ENCODE measurements around the gene WIPF2. TPM values are rescaled to one million over a fixed set of nuclear protein-coding genes. Genes with fewer than 3 reads are reported as not detected.

WIPF2 gene
- total RNA-seq, 4 donors from 2014 or later: 9.8 to 13.8 (median 11.2) TPM

DNA sequence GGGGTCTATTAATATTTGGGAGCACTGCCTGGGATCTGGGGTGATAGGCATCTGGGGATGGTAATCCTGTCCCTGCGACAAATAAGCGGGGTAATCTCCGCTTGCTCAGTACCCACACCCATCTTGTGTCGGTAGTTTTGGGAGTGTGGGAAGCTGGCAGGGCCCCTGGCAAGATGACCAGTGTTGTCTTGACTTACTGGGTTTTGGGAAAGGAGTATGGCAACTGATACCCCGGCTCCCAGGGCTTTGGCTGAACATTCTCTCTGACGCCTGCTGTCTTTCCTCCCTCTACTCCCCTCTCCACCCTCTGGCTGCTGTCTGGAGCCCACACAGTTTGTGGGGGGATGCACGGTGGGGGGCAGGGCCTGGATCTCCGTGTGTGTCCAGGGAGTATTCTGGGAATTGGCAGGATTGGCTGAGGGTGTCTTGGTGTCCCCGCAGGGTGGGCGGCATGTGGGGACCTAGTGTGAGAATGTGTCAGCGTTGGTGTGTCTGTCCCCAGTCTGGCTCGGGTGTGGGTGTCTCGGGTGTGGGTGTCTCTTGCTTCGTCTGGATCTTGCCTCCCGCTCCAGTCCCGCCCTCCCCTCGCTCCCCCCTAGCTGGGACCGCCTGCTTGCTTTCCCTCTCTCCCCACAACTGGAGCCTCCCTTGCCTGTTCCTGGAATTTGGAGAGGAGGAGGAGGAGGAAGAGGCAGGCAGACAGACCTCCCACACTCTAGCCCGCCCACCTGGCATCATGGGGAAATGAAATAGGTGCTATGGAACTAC is 101.8 kb downstream of the WIPF2 start:
- H3K4me3 ChIP-seq: peak overlapping the region in 3 of 4 donors; percentile 89 to 96 (median 92)
- intact Hi-C loops (cut with DNase I): no loop called here
- no peaks in the 10 kb centered on the region for H3K27me3 ChIP-seq
- WGBS, 2 donors: 10% methylated on average over 5 of the region's 19 CpGs; no CpG with 5 or more reads in 1 of the 2 donors
- peak overlapping the region; percentile 63 to 97 (median 92) for H3K27ac ChIP-seq
- peaks cover 80 to 98% (median 91%) of the 10 kb centered on the region in 3 donors for H3K4me1 ChIP-seq
- no peaks in the 10 kb centered on the region for H3K9me3 ChIP-seq
- TF ChIP-seq, protein P1, sequence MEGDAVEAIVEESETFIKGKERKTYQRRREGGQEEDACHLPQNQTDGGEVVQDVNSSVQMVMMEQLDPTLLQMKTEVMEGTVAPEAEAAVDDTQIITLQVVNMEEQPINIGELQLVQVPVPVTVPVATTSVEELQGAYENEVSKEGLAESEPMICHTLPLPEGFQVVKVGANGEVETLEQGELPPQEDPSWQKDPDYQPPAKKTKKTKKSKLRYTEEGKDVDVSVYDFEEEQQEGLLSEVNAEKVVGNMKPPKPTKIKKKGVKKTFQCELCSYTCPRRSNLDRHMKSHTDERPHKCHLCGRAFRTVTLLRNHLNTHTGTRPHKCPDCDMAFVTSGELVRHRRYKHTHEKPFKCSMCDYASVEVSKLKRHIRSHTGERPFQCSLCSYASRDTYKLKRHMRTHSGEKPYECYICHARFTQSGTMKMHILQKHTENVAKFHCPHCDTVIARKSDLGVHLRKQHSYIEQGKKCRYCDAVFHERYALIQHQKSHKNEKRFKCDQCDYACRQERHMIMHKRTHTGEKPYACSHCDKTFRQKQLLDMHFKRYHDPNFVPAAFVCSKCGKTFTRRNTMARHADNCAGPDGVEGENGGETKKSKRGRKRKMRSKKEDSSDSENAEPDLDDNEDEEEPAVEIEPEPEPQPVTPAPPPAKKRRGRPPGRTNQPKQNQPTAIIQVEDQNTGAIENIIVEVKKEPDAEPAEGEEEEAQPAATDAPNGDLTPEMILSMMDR (IDR thresholded peaks at IDR 0.05): no peak
- TF ChIP-seq POLR2A (IDR thresholded peaks at IDR 0.05): no peak
- no peaks in the 10 kb centered on the region for H3K36me3 ChIP-seq
- DNase-seq: no peak

DNA sequence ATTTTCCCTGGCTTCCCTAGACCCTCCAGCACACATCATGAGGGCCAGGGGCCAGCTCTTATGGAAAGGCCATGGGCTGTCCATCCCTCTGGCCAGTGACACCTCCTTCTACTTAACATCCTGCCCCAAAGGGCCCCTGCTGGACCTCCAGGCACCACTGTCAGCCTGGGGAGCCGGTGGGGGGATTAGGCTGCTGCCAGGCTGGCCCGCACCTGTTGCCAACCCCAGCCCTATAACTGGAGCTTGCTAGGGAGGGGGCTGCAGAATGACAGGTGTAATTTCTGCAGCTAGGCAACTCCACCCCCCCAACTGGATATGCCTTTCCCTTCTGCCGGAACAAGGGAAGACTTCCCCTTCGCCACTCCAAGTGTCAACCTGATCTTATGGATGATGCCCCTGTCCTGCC is 102.4 kb downstream of the WIPF2 start:
- peak overlapping the region in 3 of 4 donors; percentile 89 to 96 (median 92) for H3K4me3 ChIP-seq

DNA sequence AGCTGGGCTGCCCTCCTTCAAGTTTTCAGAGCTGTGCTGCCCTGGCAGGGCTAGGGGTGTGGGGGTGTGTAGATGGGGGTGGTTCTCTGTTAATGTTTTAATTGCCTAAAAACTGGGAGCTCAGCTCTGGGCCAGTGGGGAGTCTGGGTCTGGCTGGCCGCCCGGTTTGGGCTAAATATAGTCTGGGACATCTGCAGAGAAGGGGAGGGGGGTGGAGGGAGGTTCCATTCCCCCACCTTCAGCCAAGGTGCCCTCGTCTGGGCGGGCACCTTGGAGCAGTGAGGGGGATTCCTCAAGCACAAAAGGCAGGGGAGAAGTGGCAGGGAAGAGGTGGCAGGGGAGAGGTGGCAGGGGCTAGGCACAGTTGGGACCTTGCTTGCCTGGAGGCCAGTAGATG is 102.9 kb downstream of the WIPF2 start:
- no peak for TF ChIP-seq POLR2A (IDR thresholded peaks at IDR 0.05)
- TF ChIP-seq, protein P1 (IDR thresholded peaks at IDR 0.05): no peak
- no CpG with 5 or more reads among the region's 4 CpGs for WGBS, 2 donors
- Histone ChIP-seq H3K27ac (peak overlapping the region; percentile 63 to 97 (median 92)), H3K4me3 (peak overlapping the region; percentile 1 to 96 (median 90)), H3K9me3 (no peaks in the 10 kb centered on the region), H3K36me3 (no peaks in the 10 kb centered on the region), H3K4me1 (peaks cover 83 to 98% (median 91%) of the 10 kb centered on the region in 3 donors), H3K27me3 (no peaks in the 10 kb centered on the region)
- intact Hi-C loops (cut with DNase I): no loop called here
- no peak for DNase-seq

More for the DNA sequence above, 102.4 kb downstream of the WIPF2 start:
- H3K4me1 ChIP-seq: peaks cover 83 to 98% (median 91%) of the 10 kb centered on the region in 3 donors
- H3K27ac ChIP-seq: peak overlapping the region; percentile 63 to 97 (median 92)
- no peaks in the 10 kb centered on the region for H3K36me3 ChIP-seq
- TF ChIP-seq, protein P1 (IDR thresholded peaks at IDR 0.05): no peak
- TF ChIP-seq POLR2A (IDR thresholded peaks at IDR 0.05): no peak
- H3K9me3 ChIP-seq: no peaks in the 10 kb centered on the region
- DNase-seq: no peak
- no peaks in the 10 kb centered on the region for H3K27me3 ChIP-seq
- intact Hi-C loops (cut with DNase I): no loop called here
- 32 to 100% methylated on average over 1 to 2 of the region's 4 CpGs for WGBS, 2 donors

DNA sequence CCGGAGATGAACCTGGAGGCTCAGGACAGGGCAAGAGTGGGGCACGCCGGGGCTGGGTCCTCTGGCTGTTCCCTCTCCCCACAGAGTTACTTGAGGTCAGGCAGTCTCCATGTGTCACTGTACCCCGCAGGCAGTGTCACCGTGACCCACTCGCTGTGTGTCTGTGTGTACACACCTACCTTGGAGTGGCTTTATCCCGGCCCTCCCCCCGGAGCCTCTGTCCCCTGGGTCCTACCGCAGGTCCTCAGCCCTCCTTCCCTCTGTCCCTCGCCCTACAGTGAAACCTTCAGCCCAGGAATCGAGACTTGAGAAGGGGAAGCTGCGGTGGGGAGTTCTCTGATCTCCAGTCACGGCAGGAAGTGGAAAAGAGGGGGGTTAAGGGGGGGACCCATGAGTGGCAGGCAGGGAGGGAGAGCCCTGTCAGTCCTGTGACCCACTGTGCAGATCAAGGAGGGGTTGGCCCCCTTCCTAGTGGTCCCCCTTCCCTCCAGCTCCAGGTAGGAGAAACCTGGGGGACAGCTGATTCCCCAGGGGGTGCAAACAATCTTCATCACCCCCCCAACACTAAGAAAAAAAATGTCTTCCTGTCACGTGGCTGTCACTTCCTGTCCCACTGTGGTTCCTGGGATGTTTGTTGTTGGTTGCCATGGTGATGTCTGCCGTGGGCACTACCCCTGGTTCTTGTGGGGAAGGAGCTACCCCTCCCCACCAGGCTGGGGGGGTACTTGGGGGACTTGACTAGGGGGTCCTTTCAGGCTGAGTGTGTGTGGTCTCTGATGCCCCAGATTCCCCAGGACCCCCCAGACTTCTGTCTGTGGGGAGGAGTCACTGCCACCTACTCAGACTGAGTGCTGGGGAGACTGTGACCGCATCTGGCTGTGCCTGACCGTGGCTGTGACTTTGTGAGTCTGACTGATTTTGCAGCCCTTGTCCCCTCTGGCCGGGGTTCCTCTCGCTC is 103.5 kb downstream of the WIPF2 start:
- peaks cover 83 to 98% (median 91%) of the 10 kb centered on the region in 3 donors for H3K4me1 ChIP-seq
- peak; percentile 57 for DNase-seq
- H3K9me3 ChIP-seq: no peaks in the 10 kb centered on the region
- no peaks in the 10 kb centered on the region for H3K27me3 ChIP-seq
- H3K27ac ChIP-seq: peak overlapping the region; percentile 63 to 97 (median 92)
- H3K4me3 ChIP-seq: peak overlapping the region; percentile 1 to 96 (median 90)
- 19% methylated on average over 4 to 5 of the region's 19 CpGs for whole genome bisulfite sequencing, 2 donors
- TF ChIP-seq POLR2A (IDR thresholded peaks at IDR 0.05): peak in 2 of 4 donors; percentile 25 to 48
- TF ChIP-seq, protein P1 (IDR thresholded peaks at IDR 0.05): no peak
- intact Hi-C loops (cut with DNase I): no loop called here
- no peaks in the 10 kb centered on the region for H3K36me3 ChIP-seq

Data from esophagus squamous epithelium (tissue), 5 donors.